Gastrocnemius medialis (tissue), 4 donors: ENCODE data around the gene ADGRG4. TPM values are rescaled to one million over a fixed set of nuclear protein-coding genes. Genes with fewer than 3 reads are reported as not detected.

Experiments used
- ATAC-seq, 2 donors: fragments of 150-250 bp; one replicate each; pipeline ENCODE4 v1.9.1; 2016
- DNase-seq, 2 donors: peaks; one replicate each; pipeline ENCODE4 v3.0.0-alpha.2; 2019
- H3K27ac ChIP-seq, 4 donors: fragments of 200-600 bp; sonication (generic); 1 replicate in 1 of 4; 2 replicates in 3 of 4; pipeline ENCODE4 v1.5.1; 2016 to 2018; ENCODE audit warnings: mild to moderate bottlenecking in 2 of 4, moderate library complexity in 1 of 4
- H3K27me3 ChIP-seq, 3 donors: fragments of 200-600 bp; sonication (generic) in 2 of 3; 1 replicate in 1 of 3; 2 replicates in 2 of 3; pipeline versions ENCODE4 v1.5.1 to v1.6.0; 2016 to 2019; ENCODE audit warnings: mild to moderate bottlenecking in 1 of 3, moderate library complexity in 1 of 3
- H3K36me3 ChIP-seq, 2 donors: fragments of 200-600 bp; sonication (generic) in 1 of 2; one replicate each; pipeline ENCODE4 v1.5.1; 2017 to 2018
- H3K4me1 ChIP-seq, 2 donors: fragments of 200-600 bp; sonication (generic) in 1 of 2; one replicate each; pipeline ENCODE4 v1.5.1; 2016 to 2017; ENCODE audit warnings: mild to moderate bottlenecking in 2 of 2
- H3K4me3 ChIP-seq, 4 donors: fragments of 200-600 bp; sonication (generic) in 3 of 4; 1 replicate in 1 of 4; 2 replicates in 3 of 4; pipeline ENCODE4 v1.5.1; 2016 to 2019; ENCODE audit warnings: mild to moderate bottlenecking in 2 of 4
- H3K9me3 ChIP-seq, 3 donors: fragments of 200-600 bp; sonication (generic) in 2 of 3; 1 replicate in 1 of 3; 2 replicates in 2 of 3; pipeline ENCODE4 v1.5.1; 2016 to 2019
- POLR2A ChIP-seq, 2 donors: fragments of 450-650 bp; IDR thresholded peaks; one replicate each; pipeline ENCODE4 v1.6.1; 2017; ENCODE audit warnings: antibody characterized with exemption in 2 of 2, mild to moderate bottlenecking in 2 of 2, moderate library complexity in 2 of 2
- in situ Hi-C, 4 donors: fragments of 200-750 bp; cut with MboI; loops; one replicate each; pipeline versions ENCODE4 v1.15.0 to v1.8.0; 2017; ENCODE audit warnings: low sequenced_read_pairs in 4 of 4
- intact Hi-C: fragments of 100-400 bp; cut with DNase I; formaldehyde crosslinking; loops from one replicate; pipeline ENCODE4 v1.15.1; 2023; ENCODE audit warnings: low total_unique reads
- total RNA-seq, 4 donors: library from RNA; depleted of rRNA; stranded (reverse); fragments of >200 nt; gene quantifications; one replicate each; pipeline versions ENCODE4 v1.1.0 to v1.2.3, GENCODE V29; 2016
- TF ChIP-seq, protein P1 (sequence below), 5 experiments: fragments of 450-650 bp in 3 of 5; fragments of 200-600 bp in 2 of 5; sonication (generic) in 2 of 5; IDR thresholded peaks in 4 of 5; conservative IDR thresholded peaks in 1 of 5; 1 replicate in 4 of 5; 2 replicates in 1 of 5; pipeline ENCODE4 v1.5.1; 2016 to 2019; ENCODE audit warnings: antibody characterized with exemption in 5 of 5, mild to moderate bottlenecking in 3 of 5, moderate library complexity in 3 of 5

The ADGRG4 gene
- total RNA-seq, 4 donors from 2014 or later, result 0.04 TPM; not detected in 3

DNA sequence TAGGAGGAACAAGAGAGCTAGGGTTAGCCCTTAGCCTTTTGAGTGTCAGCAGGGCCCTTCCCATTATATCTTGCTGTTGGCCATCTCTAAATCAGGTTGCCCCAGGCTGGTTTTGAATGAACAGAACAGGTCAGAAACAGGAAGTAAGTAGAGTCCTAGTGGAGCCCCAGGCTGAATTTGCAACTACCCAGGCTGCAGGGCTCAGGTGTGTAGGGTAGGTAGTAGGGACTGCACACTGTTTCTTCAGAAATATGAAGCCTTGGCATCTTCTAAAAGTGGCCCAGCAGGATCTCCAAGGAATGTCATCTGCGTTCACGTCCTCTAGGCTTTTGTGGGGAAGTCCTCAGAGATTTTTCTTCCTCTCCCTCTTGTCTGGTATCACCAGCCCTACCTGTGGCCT lies 90.2 kb downstream of the ADGRG4 start:
- Histone ChIP-seq H3K36me3 (no peaks in the 10 kb centered on the region), H3K27me3 (no peaks in the 10 kb centered on the region), H3K27ac (no peak overlapping the region), H3K4me3 (no peak overlapping the region), H3K4me1 (no peaks in the 10 kb centered on the region), H3K9me3 (no peaks in the 10 kb centered on the region)
- intact Hi-C loops (no loop called here), in situ Hi-C loops (loop anchor here in 1 of 4 donors (25.0 kb wide), 1 partner anchor 96 kb away; the partner anchor contains the start of genes BRS3 and HTATSF1)
- no peak for DNase-seq
- TF ChIP-seq, protein P1, sequence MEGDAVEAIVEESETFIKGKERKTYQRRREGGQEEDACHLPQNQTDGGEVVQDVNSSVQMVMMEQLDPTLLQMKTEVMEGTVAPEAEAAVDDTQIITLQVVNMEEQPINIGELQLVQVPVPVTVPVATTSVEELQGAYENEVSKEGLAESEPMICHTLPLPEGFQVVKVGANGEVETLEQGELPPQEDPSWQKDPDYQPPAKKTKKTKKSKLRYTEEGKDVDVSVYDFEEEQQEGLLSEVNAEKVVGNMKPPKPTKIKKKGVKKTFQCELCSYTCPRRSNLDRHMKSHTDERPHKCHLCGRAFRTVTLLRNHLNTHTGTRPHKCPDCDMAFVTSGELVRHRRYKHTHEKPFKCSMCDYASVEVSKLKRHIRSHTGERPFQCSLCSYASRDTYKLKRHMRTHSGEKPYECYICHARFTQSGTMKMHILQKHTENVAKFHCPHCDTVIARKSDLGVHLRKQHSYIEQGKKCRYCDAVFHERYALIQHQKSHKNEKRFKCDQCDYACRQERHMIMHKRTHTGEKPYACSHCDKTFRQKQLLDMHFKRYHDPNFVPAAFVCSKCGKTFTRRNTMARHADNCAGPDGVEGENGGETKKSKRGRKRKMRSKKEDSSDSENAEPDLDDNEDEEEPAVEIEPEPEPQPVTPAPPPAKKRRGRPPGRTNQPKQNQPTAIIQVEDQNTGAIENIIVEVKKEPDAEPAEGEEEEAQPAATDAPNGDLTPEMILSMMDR (IDR thresholded peaks at IDR 0.05 in 4 of 5, conservative IDR thresholded peaks at IDR 0.05 in 1 of 5), result no peak
- no peak for TF ChIP-seq POLR2A (IDR thresholded peaks at IDR 0.05)
- no peak for ATAC-seq

DNA sequence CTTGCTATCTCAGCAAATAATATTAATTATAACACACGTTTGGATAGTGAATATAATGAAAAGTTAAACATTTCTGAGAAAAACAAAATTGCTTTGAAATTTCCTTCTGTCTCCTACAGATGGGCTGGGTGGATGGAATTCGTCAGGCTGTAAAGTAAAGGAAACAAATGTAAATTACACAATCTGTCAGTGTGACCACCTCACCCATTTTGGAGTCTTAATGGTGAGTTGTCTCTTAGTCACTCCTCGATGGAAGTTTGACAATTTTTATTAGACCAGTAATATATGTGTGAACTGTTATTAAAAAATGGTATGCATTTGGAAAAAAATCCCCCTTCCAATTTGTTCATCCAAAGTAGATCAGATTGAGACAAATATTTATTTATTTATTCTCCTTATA lies 94.5 kb downstream of the ADGRG4 start:
- no peak overlapping the region for H3K4me3 ChIP-seq
- intact Hi-C loops (no loop called here), in situ Hi-C loops (loop anchor here in 1 of 4 donors (25.0 kb wide), 1 partner anchor 92 kb away; the partner anchor contains the start of genes BRS3 and HTATSF1)
- no peaks in the 10 kb centered on the region for H3K27me3 ChIP-seq
- H3K9me3 ChIP-seq, result no peaks in the 10 kb centered on the region
- no peak for DNase-seq
- H3K36me3 ChIP-seq, result no peaks in the 10 kb centered on the region
- TF ChIP-seq POLR2A (IDR thresholded peaks at IDR 0.05), result no peak
- TF ChIP-seq, protein P1 (IDR thresholded peaks at IDR 0.05 in 4 of 5, conservative IDR thresholded peaks at IDR 0.05 in 1 of 5), result no peak
- H3K4me1 ChIP-seq, result no peaks in the 10 kb centered on the region
- no peak overlapping the region for H3K27ac ChIP-seq
- ATAC-seq, result no peak

DNA sequence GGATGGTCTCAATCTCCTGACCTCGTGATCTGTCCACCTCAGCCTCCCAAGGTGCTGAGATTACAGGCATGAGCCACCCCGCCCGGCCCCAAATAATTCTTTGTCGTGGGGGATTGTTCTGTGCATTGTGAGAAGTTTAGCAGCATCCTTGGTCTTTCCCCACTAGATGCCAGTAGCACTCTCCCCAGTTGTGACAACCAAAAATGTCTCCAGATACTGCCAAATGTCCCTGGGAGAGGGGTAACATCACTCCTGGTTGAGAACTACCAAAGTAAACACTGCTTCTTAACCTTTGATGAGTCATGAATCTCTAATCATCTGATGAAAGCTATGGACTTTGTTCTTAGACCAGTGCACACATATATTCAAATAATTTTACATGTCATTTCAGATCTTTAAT lies 96.2 kb downstream of the ADGRG4 start:
- no peaks in the 10 kb centered on the region for H3K4me1 ChIP-seq
- H3K36me3 ChIP-seq, result no peaks in the 10 kb centered on the region
- intact Hi-C loops, result no loop called here
- TF ChIP-seq, protein P1 (IDR thresholded peaks at IDR 0.05 in 4 of 5, conservative IDR thresholded peaks at IDR 0.05 in 1 of 5), result no peak
- TF ChIP-seq POLR2A (IDR thresholded peaks at IDR 0.05), result no peak
- no peaks in the 10 kb centered on the region for H3K27me3 ChIP-seq
- DNase-seq, result no peak
- no peak overlapping the region for H3K4me3 ChIP-seq
- H3K9me3 ChIP-seq, result no peaks in the 10 kb centered on the region
- H3K27ac ChIP-seq, result no peak overlapping the region
- in situ Hi-C loops, result loop anchor here in 1 of 4 donors (25.0 kb wide), 1 partner anchor 90 kb away; the partner anchor contains the start of genes BRS3 and HTATSF1
- ATAC-seq, result no peak

DNA sequence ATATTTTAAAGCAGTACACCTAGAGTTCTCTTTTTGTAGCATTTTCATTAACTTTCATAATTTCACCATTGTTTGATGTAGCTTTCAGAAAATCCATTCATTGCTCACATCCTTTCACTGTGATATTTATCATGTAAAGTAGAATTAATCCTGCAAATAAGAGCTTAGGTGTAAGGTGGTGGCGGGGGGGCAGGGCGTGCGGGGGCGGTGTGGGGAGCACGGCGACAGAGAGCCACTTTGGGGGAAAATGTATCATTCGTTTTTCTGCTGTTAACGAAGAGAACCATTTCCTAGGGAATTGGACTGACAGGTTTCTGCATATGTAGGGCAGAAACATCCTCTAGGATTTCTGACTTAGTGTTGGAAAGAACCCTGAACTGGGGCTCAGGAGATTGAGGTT lies 104.4 kb downstream of the ADGRG4 start:
- ATAC-seq (no peak), DNase-seq (no peak)
- peaks cover 0 to 4% (median 0%) of the 10 kb centered on the region in 3 donors for H3K27me3 ChIP-seq
- no peaks in the 10 kb centered on the region for H3K4me1 ChIP-seq
- H3K27ac ChIP-seq, result no peak overlapping the region
- TF ChIP-seq, protein P1 (IDR thresholded peaks at IDR 0.05 in 4 of 5, conservative IDR thresholded peaks at IDR 0.05 in 1 of 5), result no peak
- no peak for TF ChIP-seq POLR2A (IDR thresholded peaks at IDR 0.05)
- in situ Hi-C loops (no loop called here), intact Hi-C loops (no loop called here)
- H3K36me3 ChIP-seq, result no peaks in the 10 kb centered on the region
- no peak overlapping the region for H3K4me3 ChIP-seq
- H3K9me3 ChIP-seq, result no peaks in the 10 kb centered on the region

DNA sequence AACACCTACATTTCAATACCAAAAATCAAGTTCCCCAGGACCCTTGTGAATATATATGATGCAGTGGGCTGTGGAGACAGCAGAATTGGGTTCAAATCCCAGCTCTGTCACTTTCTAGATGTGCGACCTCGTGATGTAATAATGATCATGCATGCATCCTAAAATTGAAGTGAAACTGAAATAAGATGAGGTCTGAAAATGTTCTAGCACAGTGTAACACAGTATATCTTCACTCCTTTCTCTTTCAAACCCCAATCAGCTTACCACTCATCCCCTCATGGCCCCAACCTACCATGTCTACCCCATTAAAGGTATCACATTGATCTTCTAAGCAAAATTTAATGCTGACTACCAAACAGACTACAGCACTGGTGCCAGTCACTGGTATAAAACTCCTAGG lies 117.0 kb downstream of the ADGRG4 start:
- no peaks in the 10 kb centered on the region for H3K4me1 ChIP-seq
- no peaks in the 10 kb centered on the region for H3K36me3 ChIP-seq
- ATAC-seq, result no peak
- intact Hi-C loops (no loop called here), in situ Hi-C loops (no loop called here)
- no peak overlapping the region for H3K27ac ChIP-seq
- no peaks in the 10 kb centered on the region for H3K9me3 ChIP-seq
- no peak for DNase-seq
- no peak overlapping the region for H3K4me3 ChIP-seq
- TF ChIP-seq POLR2A (IDR thresholded peaks at IDR 0.05), result no peak
- TF ChIP-seq, protein P1 (IDR thresholded peaks at IDR 0.05 in 4 of 5, conservative IDR thresholded peaks at IDR 0.05 in 1 of 5), result no peak
- no peaks in the 10 kb centered on the region for H3K27me3 ChIP-seq
